Endothelial cell of umbilical vein (primary cell): ENCODE results near the gene TBX2.

Experiments
- CTCF ChIP-seq, 2 donors: IDR thresholded peaks; 1 replicate in 1 of 2; 2 replicates in 1 of 2; pipeline ENCODE4 v1.5.1; 2011; ENCODE audit warnings: low read length in 2 of 2, mild to moderate bottlenecking in 2 of 2, moderate library complexity in 2 of 2, control low read depth in 1 of 2, inconsistent platforms in 1 of 2, low read depth in 1 of 2; ENCODE audit not compliant: insufficient read depth in 1 of 2; ENCODE audit errors: extremely low read depth in 1 of 2
- EZH2 ChIP-seq: IDR thresholded peaks from 2 replicates; pipeline ENCODE4 v1.6.1; 2012; ENCODE audit warnings: borderline replicate concordance, low read depth, mild to moderate bottlenecking, moderate library complexity, low read length, inconsistent platforms; ENCODE audit not compliant: severe bottlenecking
- FOS ChIP-seq: IDR thresholded peaks from 2 replicates; pipeline ENCODE4 v1.6.1; 2011; ENCODE audit warnings: mild to moderate bottlenecking, low read length, moderate library complexity, borderline replicate concordance; ENCODE audit not compliant: insufficient read depth
- GATA2 ChIP-seq: IDR thresholded peaks from 2 replicates; pipeline ENCODE4 v1.7.0; 2011; ENCODE audit warnings: low read depth, mild to moderate bottlenecking, moderate library complexity, mixed read lengths, low read length; ENCODE audit not compliant: insufficient read length, insufficient read depth
- JUN ChIP-seq: IDR thresholded peaks from 2 replicates; pipeline ENCODE4 v1.6.1; 2011; ENCODE audit warnings: borderline replicate concordance, low read depth; ENCODE audit not compliant: insufficient read length, insufficient read depth
- MYC ChIP-seq: IDR thresholded peaks from one replicate; pipeline ENCODE4 v1.6.1; 2011; ENCODE audit warnings: mild to moderate bottlenecking, low read depth, low read length
- POLR2A ChIP-seq: IDR thresholded peaks from 2 replicates; pipeline ENCODE4 v1.6.1; 2012; ENCODE audit warnings: low read depth, mild to moderate bottlenecking, control low read depth, low read length
- POLR2AphosphoS5 ChIP-seq: IDR thresholded peaks from 2 replicates; pipeline ENCODE4 v1.6.1; 2012; ENCODE audit warnings: low read depth, mild to moderate bottlenecking, control low read depth, low read length, moderate library complexity; ENCODE audit not compliant: insufficient read depth
- TF ChIP-seq, protein P1 (sequence below): IDR thresholded peaks from 2 replicates; pipeline ENCODE4 v1.6.1; 2011; ENCODE audit not compliant: insufficient read depth, insufficient read length

DNA sequence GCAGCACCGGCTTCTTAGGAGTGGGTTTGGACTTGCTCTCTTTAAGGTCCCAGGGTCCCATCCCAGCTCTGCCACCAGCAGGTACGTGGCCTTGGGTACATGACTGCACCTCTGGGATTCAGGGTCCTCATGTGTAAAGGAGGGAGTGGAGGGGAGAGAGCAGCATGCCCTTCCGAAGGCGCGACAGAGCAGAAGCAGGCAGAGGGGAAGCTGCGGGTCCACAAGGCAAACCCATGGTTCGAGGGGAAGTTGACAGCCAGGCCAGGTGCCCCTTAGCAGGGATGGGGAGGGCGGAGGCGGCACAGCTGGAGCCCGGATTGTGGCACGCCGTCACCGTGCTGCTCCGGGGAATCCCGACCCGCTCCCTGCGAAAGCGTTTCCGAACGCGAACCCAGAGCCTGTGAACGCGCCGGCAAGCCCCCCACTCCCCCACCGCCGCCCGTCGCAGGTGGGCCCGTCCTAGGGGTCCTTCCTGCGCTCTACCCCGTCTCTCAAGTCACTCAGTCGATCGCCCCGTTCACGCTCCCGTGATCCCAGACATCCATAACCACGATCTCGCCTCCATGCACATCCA is 4.1 kb upstream of the TBX2 start:
- TF ChIP-seq EZH2 (no peak), POLR2A (no peak), CTCF (IDR thresholded peaks at IDR 0.05; ENCODE audit: extremely low read depth in 1 of 2, insufficient read depth in 1 of 2, low read depth in 1 of 2, low read length in 2 of 2) (no peak), POLR2AphosphoS5 (no peak), JUN (no peak), FOS (no peak), MYC (no peak), GATA2 (no peak)
- TF ChIP-seq, protein P1, sequence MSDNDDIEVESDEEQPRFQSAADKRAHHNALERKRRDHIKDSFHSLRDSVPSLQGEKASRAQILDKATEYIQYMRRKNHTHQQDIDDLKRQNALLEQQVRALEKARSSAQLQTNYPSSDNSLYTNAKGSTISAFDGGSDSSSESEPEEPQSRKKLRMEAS: no peak
